DOHH2 (cell line): ENCODE data around the gene C1orf174.

Experiments used
- H3F3A ChIP-seq: fragments of 200-600 bp; sonication (generic), shearing (Covaris generic); 2 replicates; pipeline ENCODE4 v1.6.0; 2016; ENCODE audit warnings: antibody characterized with exemption, mild to moderate bottlenecking; ENCODE audit not compliant: control insufficient read depth, insufficient read depth
- H3K27ac ChIP-seq: fragments of 200-600 bp; sonication (generic); 2 replicates; pipeline ENCODE4 v1.5.1; 2014; ENCODE audit warnings: low read depth, mild to moderate bottlenecking, low read length, moderate library complexity
- H3K27me3 ChIP-seq: fragments of 200-600 bp; sonication (generic); 2 replicates; pipeline ENCODE4 v1.6.1; 2014; ENCODE audit warnings: mild to moderate bottlenecking, low read length, mixed read lengths; ENCODE audit not compliant: control insufficient read depth
- H3K36me3 ChIP-seq: fragments of 200-600 bp; sonication (generic); 2 replicates; pipeline ENCODE4 v1.6.1; 2014; ENCODE audit warnings: mild to moderate bottlenecking, low read length, moderate library complexity, mixed read lengths; ENCODE audit not compliant: control insufficient read depth
- H3K4me1 ChIP-seq: fragments of 200-600 bp; sonication (generic); 2 replicates; pipeline ENCODE4 v1.6.1; 2014; ENCODE audit warnings: mild to moderate bottlenecking, low read length, mixed read lengths; ENCODE audit not compliant: control insufficient read depth
- H3K4me2 ChIP-seq: fragments of 200-600 bp; sonication (generic); 2 replicates; pipeline ENCODE4 v1.6.0; 2014; ENCODE audit warnings: mild to moderate bottlenecking, low read length, moderate library complexity
- H3K4me3 ChIP-seq: fragments of 200-600 bp; sonication (generic); 2 replicates; pipeline ENCODE4 v1.5.1; 2014; ENCODE audit warnings: mild to moderate bottlenecking, low read length, mixed read lengths
- H3K79me2 ChIP-seq: fragments of 200-600 bp; sonication (generic); 2 replicates; pipeline ENCODE4 v1.6.1; 2014; ENCODE audit warnings: mild to moderate bottlenecking, low read length, mixed read lengths; ENCODE audit not compliant: control insufficient read depth
- H3K9me2 ChIP-seq: fragments of 200-600 bp; sonication (generic); replicated peaks from 2 replicates; pipeline ENCODE4 v1.6.1; 2014; ENCODE audit warnings: mild to moderate bottlenecking, low read length, mixed read lengths; ENCODE audit not compliant: control insufficient read depth
- H3K9me3 ChIP-seq: fragments of 200-600 bp; sonication (generic); 2 replicates; pipeline ENCODE4 v1.6.1; 2014; ENCODE audit warnings: antibody characterized with exemption, low read length, mixed read lengths; ENCODE audit not compliant: control insufficient read depth, insufficient read depth
- H4K20me1 ChIP-seq: fragments of 200-600 bp; sonication (generic); 2 replicates; pipeline ENCODE4 v1.6.0; 2014; ENCODE audit warnings: low read depth, mild to moderate bottlenecking, antibody characterized with exemption, low read length, moderate library complexity; ENCODE audit not compliant: control insufficient read depth, insufficient read depth
- EZH2phosphoT487 ChIP-seq: fragments of 200-600 bp; sonication (generic); IDR thresholded peaks from 2 replicates; pipeline ENCODE4 v1.6.1; 2017; ENCODE audit warnings: borderline replicate concordance, mild to moderate bottlenecking, antibody characterized with exemption, low read length, moderate library complexity, mixed read lengths
- TF ChIP-seq, protein P1 (sequence below): fragments of 200-600 bp; sonication (generic); IDR thresholded peaks from one replicate; pipeline ENCODE4 v1.5.1; 2014; ENCODE audit warnings: antibody characterized with exemption, mild to moderate bottlenecking, low read depth, low read length; ENCODE audit not compliant: poor library complexity, severe bottlenecking

C1orf174 gene

GRCh38 chr1:3890389-3891328, 9.4 kb downstream of the C1orf174 start:
- H4K20me1 ChIP-seq = no peaks in the 10 kb centered on the region
- H3K36me3 ChIP-seq = peaks cover 51% of the 10 kb centered on the region
- peaks cover 2% of the 10 kb centered on the region; the same call in 1 of the 2 replicates for H3F3A ChIP-seq
- TF ChIP-seq, protein P1, sequence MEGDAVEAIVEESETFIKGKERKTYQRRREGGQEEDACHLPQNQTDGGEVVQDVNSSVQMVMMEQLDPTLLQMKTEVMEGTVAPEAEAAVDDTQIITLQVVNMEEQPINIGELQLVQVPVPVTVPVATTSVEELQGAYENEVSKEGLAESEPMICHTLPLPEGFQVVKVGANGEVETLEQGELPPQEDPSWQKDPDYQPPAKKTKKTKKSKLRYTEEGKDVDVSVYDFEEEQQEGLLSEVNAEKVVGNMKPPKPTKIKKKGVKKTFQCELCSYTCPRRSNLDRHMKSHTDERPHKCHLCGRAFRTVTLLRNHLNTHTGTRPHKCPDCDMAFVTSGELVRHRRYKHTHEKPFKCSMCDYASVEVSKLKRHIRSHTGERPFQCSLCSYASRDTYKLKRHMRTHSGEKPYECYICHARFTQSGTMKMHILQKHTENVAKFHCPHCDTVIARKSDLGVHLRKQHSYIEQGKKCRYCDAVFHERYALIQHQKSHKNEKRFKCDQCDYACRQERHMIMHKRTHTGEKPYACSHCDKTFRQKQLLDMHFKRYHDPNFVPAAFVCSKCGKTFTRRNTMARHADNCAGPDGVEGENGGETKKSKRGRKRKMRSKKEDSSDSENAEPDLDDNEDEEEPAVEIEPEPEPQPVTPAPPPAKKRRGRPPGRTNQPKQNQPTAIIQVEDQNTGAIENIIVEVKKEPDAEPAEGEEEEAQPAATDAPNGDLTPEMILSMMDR = no peak
- TF ChIP-seq EZH2phosphoT487 = no peak
- peaks cover 15% of the 10 kb centered on the region for H3K4me1 ChIP-seq
- H3K9me3 ChIP-seq = no peaks in the 10 kb centered on the region
- H3K4me2 ChIP-seq = no peak overlapping the region
- H3K4me3 ChIP-seq = no peak overlapping the region
- peaks cover 34% of the 10 kb centered on the region for H3K79me2 ChIP-seq
- H3K27ac ChIP-seq = no peak overlapping the region
- H3K27me3 ChIP-seq = no peaks in the 10 kb centered on the region
- no peaks in the 10 kb centered on the region for H3K9me2 ChIP-seq

GRCh38 chr1:3889936-3890335, 10.1 kb downstream of the C1orf174 start:
- Histone ChIP-seq H3K36me3 (peaks cover 46% of the 10 kb centered on the region), H3K4me2 (no peak overlapping the region), H3K79me2 (peaks cover 27% of the 10 kb centered on the region), H3K27ac (no peak overlapping the region), H4K20me1 (no peaks in the 10 kb centered on the region), H3K27me3 (no peaks in the 10 kb centered on the region), H3F3A (peaks cover 2% of the 10 kb centered on the region; the same call in 1 of the 2 replicates), H3K4me3 (no peak overlapping the region), H3K9me2 (no peaks in the 10 kb centered on the region), H3K9me3 (no peaks in the 10 kb centered on the region), H3K4me1 (peaks cover 15% of the 10 kb centered on the region)
- TF ChIP-seq, protein P1 = no peak
- no peak for TF ChIP-seq EZH2phosphoT487

- Histone ChIP-seq H3K9me3 (no peaks in the 10 kb centered on the region), H3F3A (peaks cover 1% of the 10 kb centered on the region; the same call in 1 of the 2 replicates), H3K36me3 (peaks cover 51% of the 10 kb centered on the region), H3K9me2 (no peaks in the 10 kb centered on the region), H3K27me3 (no peaks in the 10 kb centered on the region), H3K4me3 (no peak overlapping the region), H3K4me2 (no peak overlapping the region), H3K79me2 (peaks cover 12% of the 10 kb centered on the region), H3K27ac (no peak overlapping the region), H4K20me1 (no peaks in the 10 kb centered on the region), H3K4me1 (peaks cover 7% of the 10 kb centered on the region)
- TF ChIP-seq EZH2phosphoT487 = no peak
- TF ChIP-seq, protein P1 = no peak
These were observed 11.8 kb downstream of the C1orf174 start for GRCh38 chr1:3888301-3888700.
